ENCODE measurements around the gene ZNG1C.
"Not testable (repeated sequence)": the region's sequence is repeated elsewhere in the genome, so short reads cannot be mapped to it uniquely, and the experiment has no call there.

The ZNG1C gene

GRCh38 chr9:68335935-68336334 is 94.2 kb downstream of the ZNG1C start:
- H3K4me3 ChIP-seq (ENCODE audit: low read depth, low read length); POLR2A ChIA-PET; DNase-seq (ENCODE audit: low read depth, low spot score); CTCF ChIA-PET: not testable (repeated sequence)

GRCh38 chr9:68336639-68337339 is 95.0 kb downstream of the ZNG1C start:
- DNase-seq (ENCODE audit: low read depth, low spot score); H3K4me3 ChIP-seq (ENCODE audit: low read depth, low read length); POLR2A ChIA-PET; CTCF ChIA-PET: not testable (repeated sequence)

GRCh38 chr9:68338000-68338399 is 96.2 kb downstream of the ZNG1C start:
- DNase-seq (ENCODE audit: low read depth, low spot score); CTCF ChIA-PET; H3K4me3 ChIP-seq (ENCODE audit: low read depth, low read length); POLR2A ChIA-PET: not testable (repeated sequence)

- CTCF ChIA-PET: interaction anchor here (1.1 kb wide), 1 partner anchor 166 kb away, joined by 4 read pairs; no protein-coding TSS in a partner anchor
- POLR2A ChIA-PET; H3K4me3 ChIP-seq (ENCODE audit: low read depth, low read length); DNase-seq (ENCODE audit: low read depth, low spot score): not testable (repeated sequence)
Observed at GRCh38 chr9:68342265-68343025, 100.7 kb downstream of the ZNG1C start.

- H3K4me3 ChIP-seq (ENCODE audit: low read depth, low read length); DNase-seq (ENCODE audit: low read depth, low spot score); POLR2A ChIA-PET: not testable (repeated sequence)
- CTCF ChIA-PET: interaction anchor here (1.1 kb wide), 1 partner anchor 165 kb away, joined by 4 read pairs; no protein-coding TSS in a partner anchor
Observed at GRCh38 chr9:68343242-68343641, 101.5 kb downstream of the ZNG1C start.

- CTCF ChIA-PET; H3K4me3 ChIP-seq (ENCODE audit: low read depth, low read length); POLR2A ChIA-PET; DNase-seq (ENCODE audit: low read depth, low spot score): not testable (repeated sequence)
Observed at GRCh38 chr9:68343992-68344391, 102.2 kb downstream of the ZNG1C start.

Data from AG04449 (cell line).